GM18505 (cell line): ENCODE data around the gene B4GALT5.

Source experiments
- ATAC-seq: cut with Tn5 transposase; IDR thresholded peaks from one replicate; pipeline ENCODE4 v1.9.1; 2021; ENCODE audit not compliant: unreplicated experiment
- POLR2A ChIP-seq: IDR thresholded peaks from 4 replicates; pipeline ENCODE4 v1.6.1; 2011; ENCODE audit warnings: borderline replicate concordance; ENCODE audit not compliant: insufficient read depth, insufficient read length; ENCODE audit errors: extremely low read depth

Gene B4GALT5

GRCh38 chr20:49661560-49662329, 51.9 kb downstream of the B4GALT5 start:
- TF ChIP-seq POLR2A: no peak
- no peak for ATAC-seq

- no peak for ATAC-seq
- TF ChIP-seq POLR2A: no peak
These were observed 52.8 kb downstream of the B4GALT5 start for GRCh38 chr20:49660912-49661311.

- no peak for ATAC-seq
- TF ChIP-seq POLR2A: no peak
These were observed 54.6 kb downstream of the B4GALT5 start for GRCh38 chr20:49659056-49659455.

GRCh38 chr20:49658508-49658907, 55.2 kb downstream of the B4GALT5 start:
- no peak for TF ChIP-seq POLR2A
- no peak for ATAC-seq

GRCh38 chr20:49657118-49657901, 56.4 kb downstream of the B4GALT5 start:
- TF ChIP-seq POLR2A: no peak
- ATAC-seq: no peak

GRCh38 chr20:49656304-49656703, 57.4 kb downstream of the B4GALT5 start:
- ATAC-seq: no peak
- no peak for TF ChIP-seq POLR2A

- TF ChIP-seq POLR2A: no peak
- no peak for ATAC-seq
These were observed 59.7 kb downstream of the B4GALT5 start for GRCh38 chr20:49653925-49654434.

GRCh38 chr20:49649672-49650071, 64.0 kb downstream of the B4GALT5 start:
- no peak for TF ChIP-seq POLR2A
- ATAC-seq: no peak

GRCh38 chr20:49647550-49647949, 66.1 kb downstream of the B4GALT5 start:
- TF ChIP-seq POLR2A: no peak
- no peak for ATAC-seq

- no peak for ATAC-seq
- TF ChIP-seq POLR2A: no peak
These were observed 67.2 kb downstream of the B4GALT5 start for GRCh38 chr20:49646528-49646927.

GRCh38 chr20:49646126-49646525, 67.6 kb downstream of the B4GALT5 start:
- no peak for TF ChIP-seq POLR2A
- ATAC-seq: no peak

- no peak for TF ChIP-seq POLR2A
- ATAC-seq: no peak
These were observed 68.6 kb downstream of the B4GALT5 start for GRCh38 chr20:49644980-49645565.

GRCh38 chr20:49642816-49643215, 70.9 kb downstream of the B4GALT5 start:
- no peak for ATAC-seq
- no peak for TF ChIP-seq POLR2A
